ENCODE data around the gene TMEM145.

The TMEM145 gene

DNA sequence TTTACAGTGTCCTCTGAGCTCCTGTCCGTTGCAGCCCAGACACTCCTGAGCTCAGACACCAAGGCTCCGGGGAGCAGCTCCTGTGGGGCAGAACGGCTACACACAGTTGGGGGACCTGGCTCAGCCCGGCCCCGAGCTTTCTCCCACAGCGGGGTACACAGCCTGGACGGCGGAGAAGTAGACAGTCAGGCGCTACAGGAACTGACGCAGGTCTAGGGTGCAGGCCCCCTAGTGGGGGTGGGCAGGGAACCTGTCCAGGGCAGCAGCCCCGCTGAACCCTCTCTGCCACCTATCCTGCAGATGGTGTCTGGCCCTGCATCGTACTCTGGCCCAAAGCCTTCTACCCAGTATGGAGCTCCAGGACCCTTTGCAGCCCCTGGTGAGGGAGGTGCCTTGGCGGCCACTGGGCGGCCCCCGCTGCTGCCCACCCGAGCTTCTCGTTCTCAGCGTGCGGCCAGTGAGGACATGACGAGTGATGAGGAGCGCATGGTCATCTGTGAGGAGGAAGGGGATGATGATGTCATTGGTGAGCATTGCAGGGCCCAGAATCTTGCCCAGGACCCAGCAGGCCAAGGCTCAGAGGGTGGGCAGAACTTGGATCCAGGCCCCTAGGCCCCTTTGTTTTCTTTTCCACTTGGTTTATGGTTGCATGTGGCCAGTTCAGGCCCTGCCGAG is 24.1 kb upstream of the TMEM145 start:
- DNase-seq (ENCODE audit: low read depth, low spot score) = no peak

- DNase-seq (ENCODE audit: low read depth, low spot score) = no peak
These were observed 23.5 kb upstream of the TMEM145 start for GRCh38 chr19:42289556-42290041.

DNA sequence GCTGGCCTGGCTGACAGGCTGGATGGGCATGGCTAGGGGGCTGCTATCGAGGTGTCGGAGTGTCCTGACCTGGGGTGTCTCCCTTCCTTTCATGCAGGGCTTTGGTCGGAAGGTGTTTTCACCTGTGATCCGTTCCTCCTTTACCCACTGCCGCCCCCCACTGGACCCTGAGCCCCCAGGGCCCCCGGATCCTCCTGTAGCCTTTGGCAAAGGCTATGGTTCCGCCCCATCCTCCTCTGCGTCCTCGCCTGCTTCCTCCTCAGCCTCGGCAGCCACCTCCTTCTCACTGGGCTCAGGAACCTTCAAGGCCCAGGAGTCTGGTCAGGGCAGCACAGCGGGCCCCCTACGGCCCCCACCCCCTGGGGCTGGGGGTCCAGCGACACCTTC is 23.0 kb upstream of the TMEM145 start:
- no peak for DNase-seq (ENCODE audit: low read depth, low spot score)

DNA sequence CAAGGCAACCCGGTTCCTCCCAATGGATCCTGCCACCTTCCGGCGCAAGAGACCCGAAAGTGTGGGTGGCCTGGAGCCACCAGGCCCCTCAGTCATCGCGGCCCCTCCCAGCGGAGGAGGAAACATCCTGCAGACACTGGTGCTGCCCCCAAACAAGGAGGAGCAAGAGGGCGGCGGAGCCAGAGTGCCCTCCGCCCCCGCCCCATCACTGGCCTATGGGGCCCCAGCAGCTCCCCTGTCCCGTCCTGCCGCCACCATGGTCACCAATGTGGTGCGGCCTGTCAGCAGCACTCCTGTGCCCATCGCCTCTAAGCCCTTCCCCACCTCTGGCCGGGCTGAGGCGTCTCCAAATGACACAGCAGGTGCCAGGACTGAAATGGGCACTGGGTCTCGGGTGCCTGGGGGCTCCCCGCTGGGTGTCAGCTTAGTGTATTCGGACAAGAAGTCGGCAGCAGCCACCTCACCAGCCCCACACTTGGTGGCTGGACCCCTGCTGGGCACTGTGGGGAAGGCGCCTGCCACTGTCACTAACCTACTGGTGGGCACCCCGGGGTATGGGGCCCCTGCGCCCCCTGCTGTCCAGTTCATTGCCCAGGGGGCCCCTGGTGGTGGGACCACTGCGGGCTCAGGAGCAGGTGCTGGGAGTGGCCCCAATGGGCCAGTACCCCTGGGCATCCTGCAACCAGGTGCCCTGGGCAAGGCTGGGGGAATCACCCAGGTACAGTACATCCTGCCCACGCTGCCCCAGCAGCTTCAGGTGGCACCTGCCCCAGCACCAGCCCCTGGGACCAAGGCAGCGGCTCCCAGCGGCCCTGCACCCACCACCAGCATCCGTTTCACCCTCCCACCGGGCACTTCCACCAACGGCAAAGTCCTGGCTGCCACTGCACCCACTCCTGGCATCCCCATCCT is 22.3 kb upstream of the TMEM145 start:
- no peak for DNase-seq (ENCODE audit: low read depth, low spot score)

DNA sequence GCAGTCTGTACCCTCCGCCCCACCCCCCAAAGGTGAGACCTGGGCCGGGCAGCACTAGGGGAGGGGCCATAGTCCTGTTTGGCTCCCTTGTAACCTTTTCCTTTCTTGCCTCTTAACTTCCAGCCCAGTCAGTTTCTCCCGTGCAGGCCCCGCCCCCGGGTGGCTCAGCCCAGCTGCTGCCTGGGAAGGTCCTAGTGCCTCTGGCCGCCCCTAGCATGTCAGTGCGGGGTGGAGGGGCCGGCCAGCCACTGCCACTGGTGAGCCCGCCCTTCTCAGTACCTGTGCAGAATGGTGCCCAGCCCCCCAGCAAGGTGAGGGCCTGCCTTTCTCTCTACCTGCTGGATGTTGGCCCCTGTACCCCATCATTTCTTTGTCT is 21.7 kb upstream of the TMEM145 start:
- DNase-seq (ENCODE audit: low read depth, low spot score) = no peak

DNA sequence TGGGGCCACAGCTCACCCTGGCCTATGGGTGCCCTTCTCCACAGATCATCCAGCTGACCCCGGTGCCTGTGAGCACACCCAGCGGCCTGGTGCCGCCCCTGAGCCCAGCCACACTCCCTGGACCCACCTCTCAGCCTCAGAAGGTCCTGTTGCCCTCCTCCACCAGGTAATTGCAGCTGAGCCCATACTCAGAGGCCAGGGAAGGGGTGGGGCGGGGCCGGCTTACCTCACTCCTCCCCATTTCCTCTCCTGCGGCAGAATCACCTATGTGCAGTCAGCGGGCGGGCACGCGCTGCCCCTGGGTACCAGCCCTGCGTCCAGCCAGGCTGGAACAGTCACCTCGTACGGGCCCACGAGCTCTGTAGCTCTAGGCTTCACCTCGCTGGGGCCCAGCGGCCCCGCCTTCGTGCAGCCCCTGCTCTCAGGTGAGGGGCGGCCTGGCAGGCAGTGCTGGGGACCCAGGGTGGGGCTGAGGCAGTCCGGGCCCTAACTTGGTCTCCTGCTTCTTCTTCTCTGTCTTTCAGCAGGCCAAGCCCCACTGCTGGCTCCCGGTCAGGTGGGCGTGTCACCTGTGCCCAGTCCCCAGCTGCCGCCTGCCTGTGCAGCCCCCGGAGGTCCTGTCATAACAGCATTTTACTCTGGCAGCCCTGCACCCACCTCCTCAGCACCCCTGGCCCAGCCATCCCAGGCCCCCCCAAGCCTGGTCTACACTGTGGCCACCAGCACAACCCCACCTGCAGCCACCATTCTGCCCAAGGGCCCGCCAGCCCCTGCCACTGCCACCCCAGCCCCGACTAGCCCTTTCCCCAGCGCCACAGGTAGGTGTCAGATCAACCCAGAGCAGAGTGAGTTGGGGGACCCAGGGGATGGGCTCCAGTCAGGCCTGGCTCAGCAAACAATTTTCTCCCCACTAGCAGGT is 20.8 kb upstream of the TMEM145 start:
- no peak for DNase-seq (ENCODE audit: low read depth, low spot score)

DNA sequence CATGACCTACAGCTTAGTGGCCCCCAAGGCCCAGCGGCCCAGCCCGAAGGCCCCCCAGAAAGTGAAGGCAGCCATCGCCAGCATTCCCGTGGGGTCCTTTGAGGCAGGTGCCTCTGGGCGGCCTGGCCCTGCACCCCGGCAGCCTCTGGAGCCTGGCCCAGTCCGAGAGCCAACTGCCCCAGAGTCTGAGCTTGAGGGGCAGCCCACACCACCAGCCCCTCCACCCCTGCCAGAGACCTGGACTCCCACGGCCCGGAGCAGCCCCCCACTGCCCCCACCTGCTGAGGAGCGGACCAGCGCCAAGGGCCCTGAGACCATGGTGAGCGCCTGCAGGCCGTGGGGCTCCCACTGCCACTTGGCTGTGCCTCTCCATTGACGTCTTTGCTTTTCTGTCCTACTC is 20.1 kb upstream of the TMEM145 start:
- DNase-seq (ENCODE audit: low read depth, low spot score) = no peak

DNA sequence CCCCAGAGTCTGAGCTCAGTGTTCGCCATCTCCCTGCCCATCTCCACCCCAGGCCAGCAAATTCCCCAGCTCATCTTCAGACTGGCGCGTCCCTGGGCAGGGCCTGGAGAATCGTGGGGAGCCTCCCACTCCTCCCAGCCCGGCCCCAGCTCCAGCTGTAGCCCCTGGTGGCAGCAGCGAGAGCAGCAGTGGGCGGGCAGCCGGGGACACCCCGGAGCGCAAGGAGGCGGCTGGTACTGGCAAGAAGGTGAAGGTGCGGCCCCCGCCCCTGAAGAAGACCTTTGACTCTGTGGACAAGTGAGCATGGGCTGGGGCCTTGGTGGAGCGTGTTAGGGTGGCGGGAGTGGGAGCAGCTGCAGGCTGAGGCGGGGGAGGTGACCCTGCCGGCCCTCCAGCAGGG is 19.6 kb upstream of the TMEM145 start:
- no peak for DNase-seq (ENCODE audit: low read depth, low spot score)

DNA sequence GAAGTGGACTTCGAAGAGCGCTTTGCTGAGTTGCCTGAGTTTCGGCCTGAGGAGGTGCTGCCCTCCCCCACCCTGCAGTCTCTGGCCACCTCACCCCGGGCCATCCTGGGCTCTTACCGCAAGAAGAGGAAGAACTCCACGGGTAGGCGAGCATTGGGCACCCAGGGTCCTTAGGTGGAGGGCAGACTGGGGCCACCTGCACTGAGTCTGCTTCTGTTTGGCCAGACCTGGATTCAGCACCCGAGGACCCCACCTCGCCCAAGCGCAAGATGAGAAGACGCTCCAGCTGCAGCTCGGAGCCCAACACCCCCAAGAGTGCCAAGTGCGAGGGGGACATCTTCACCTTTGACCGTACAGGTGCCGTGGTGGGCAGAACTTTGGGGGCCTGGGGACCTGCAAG is 19.2 kb upstream of the TMEM145 start:
- DNase-seq (ENCODE audit: low read depth, low spot score) = no peak

DNA sequence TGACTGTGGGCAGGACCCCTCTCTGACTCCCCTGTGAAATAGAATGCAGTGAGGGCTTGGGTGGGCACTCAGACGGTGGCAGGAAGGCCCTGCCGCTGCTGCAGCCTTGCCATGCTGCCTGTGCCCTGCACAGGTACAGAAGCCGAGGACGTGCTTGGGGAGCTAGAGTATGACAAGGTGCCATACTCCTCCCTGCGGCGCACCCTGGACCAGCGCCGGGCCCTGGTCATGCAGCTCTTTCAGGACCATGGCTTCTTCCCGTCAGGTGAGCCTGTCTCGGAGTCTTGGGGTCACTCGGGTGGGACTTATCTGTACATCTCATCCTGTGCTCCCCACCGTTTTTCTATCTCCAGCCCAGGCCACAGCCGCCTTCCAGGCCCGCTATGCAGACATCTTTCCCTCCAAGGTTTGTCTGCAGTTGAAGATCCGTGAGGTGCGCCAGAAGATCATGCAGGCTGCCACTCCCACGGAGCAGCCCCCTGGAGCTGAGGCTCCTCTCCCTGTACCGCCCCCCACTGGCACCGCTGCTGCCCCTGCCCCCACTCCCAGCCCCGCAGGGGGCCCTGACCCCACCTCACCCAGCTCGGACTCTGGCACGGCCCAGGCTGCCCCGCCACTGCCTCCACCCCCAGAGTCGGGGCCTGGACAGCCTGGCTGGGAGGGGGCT is 18.5 kb upstream of the TMEM145 start:
- no peak for DNase-seq (ENCODE audit: low read depth, low spot score)

DNA sequence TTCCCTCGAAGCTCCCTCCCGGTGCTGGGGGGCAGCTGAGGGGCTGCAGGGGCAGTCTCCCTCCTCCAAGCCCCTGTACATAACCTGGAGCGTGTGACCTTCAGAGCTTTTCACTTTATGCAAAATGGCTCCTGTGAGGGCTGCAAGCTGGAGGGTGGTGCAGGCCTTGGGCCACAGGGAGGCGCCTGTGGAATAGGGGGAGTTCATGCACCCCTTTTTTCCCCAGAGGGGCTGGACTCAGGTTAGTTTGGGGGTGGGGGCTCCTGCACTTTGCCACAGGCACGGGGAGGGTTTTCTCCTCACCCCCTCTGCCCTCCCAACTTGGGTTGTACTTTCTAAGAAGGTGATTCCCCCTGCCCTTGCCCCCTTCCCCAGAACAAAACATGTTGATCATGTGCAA is 17.8 kb upstream of the TMEM145 start:
- no peak for DNase-seq (ENCODE audit: low read depth, low spot score)

- DNase-seq (ENCODE audit: low read depth, low spot score) = no peak
These were observed 17.1 kb upstream of the TMEM145 start for GRCh38 chr19:42295831-42296525.

DNA sequence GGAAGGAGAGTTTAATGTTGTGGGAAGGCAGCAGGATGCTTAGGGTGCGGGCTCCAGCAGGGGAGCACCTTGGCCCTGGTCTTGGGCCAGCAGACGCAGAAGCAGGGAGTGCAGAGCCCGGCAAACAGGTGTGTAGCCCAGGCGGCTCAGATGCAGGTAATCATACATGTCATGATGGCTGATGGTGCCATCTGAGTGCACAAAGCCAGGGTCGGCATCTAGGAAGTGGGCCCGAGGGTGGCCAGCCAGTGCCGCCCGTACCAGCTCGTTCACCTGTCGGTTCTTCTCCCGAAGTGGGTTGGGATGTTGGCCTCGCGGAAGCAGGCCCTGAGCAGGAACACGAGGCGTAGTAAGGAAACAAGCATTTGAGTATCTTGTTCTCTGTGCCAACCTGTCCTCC is 16.1 kb upstream of the TMEM145 start:
- DNase-seq (ENCODE audit: low read depth, low spot score) = no peak

GRCh38 chr19:42301646-42302203 is 11.4 kb upstream of the TMEM145 start, which contains the start of gene PRR19:
Gene PRR19 (plus strand): TSS chr19:42302132. CDS start chr19:42309585, 7,453 bp downstream.
- DNase-seq (ENCODE audit: low read depth, low spot score) = no peak

GRCh38 chr19:42303101-42303464 is 10.0 kb upstream of the TMEM145 start:
- DNase-seq (ENCODE audit: low read depth, low spot score) = no peak

GRCh38 chr19:42303876-42304275 is 9.2 kb upstream of the TMEM145 start:
- DNase-seq (ENCODE audit: low read depth, low spot score) = no peak

- no peak for DNase-seq (ENCODE audit: low read depth, low spot score)
These were observed 6.5 kb upstream of the TMEM145 start for GRCh38 chr19:42306646-42307045.

GRCh38 chr19:42309686-42310085 is 3.4 kb upstream of the TMEM145 start:
- no peak for DNase-seq (ENCODE audit: low read depth, low spot score)

DNA sequence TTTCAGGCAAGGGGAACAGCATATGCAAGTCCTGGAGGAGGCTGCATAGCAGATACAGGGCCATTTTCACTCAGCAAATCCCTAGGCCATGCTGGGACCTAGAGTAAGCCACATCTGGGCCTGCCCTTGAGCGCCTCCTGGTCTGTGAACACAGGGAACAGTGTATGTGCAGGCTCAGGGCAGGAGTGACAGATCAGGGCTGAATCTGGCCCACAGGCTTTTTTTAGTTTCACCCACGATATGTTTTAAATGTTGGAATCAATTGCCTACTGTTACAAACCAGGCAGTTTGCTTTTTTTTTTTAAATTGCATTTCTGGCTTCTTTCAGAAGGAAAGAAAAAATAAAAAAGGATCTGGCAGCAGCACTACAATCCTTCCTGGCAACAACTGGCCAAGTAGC is 1.5 kb upstream of the TMEM145 start:
- no peak for DNase-seq (ENCODE audit: low read depth, low spot score)

DNA sequence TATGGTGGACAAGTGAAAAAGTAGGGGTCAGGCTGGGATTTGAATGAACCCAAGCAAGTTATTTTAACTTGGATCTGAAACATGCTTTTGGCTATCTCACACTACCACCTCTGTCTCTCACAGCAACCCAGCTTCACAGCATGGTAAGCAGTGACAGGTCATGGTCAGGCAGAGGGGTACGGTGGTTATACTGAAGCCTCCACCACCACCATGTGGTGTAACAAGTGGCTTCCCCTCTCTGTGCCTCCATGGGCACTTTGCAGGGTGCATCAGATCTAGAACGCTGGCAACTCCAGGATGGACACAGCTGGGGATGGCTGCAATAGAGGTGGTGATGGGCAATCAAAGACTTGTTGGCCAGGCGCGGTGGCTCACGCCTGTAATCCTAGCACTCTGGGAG is 739 bp upstream of the TMEM145 start:
- DNase-seq (ENCODE audit: low read depth, low spot score) = no peak
